Keratinocyte (primary cell): ENCODE results near the gene ZNF77. TPM values are rescaled to one million over a fixed set of nuclear protein-coding genes. Genes with fewer than 3 reads are reported as not detected.
"Not testable (repeated sequence)": the region's sequence is repeated elsewhere in the genome, so short reads cannot be mapped to it uniquely, and the experiment has no call there.

Experiments
- DNase-seq: peaks from one replicate; pipeline ENCODE4 v3.0.0-alpha.2; 2011; ENCODE audit warnings: low read depth, missing footprints, low spot score
- FAIRE-seq: peaks from 2 replicates; lab custom pipeline; 2011; peaks lifted over from hg19 to GRCh38; lab: Jason Lieb, UNC
- H2AFZ ChIP-seq: 2 replicates; pipeline ENCODE4 v1.6.0; 2012; ENCODE audit warnings: low read length, control low read depth, inconsistent platforms; ENCODE audit not compliant: control insufficient read depth
- H3K27ac ChIP-seq: 2 replicates; pipeline ENCODE4 v1.5.1; 2011; ENCODE audit warnings: low read length; ENCODE audit not compliant: control insufficient read depth, insufficient read depth
- H3K27me3 ChIP-seq: 3 replicates; pipeline ENCODE4 v1.6.0; 2011; ENCODE audit warnings: low read length; ENCODE audit not compliant: control insufficient read depth, insufficient read depth; ENCODE audit errors: extremely low read depth
- H3K36me3 ChIP-seq, 2 experiments: 2 replicates in 1 of 2; 3 replicates in 1 of 2; pipeline ENCODE4 v1.5.1; 2011; ENCODE audit warnings: low read length in 2 of 2, mild to moderate bottlenecking in 1 of 2; ENCODE audit not compliant: control insufficient read depth in 2 of 2, insufficient read depth in 2 of 2; ENCODE audit errors: extremely low read depth in 1 of 2
- H3K4me1 ChIP-seq: 3 replicates; pipeline ENCODE4 v1.5.1; 2011; ENCODE audit warnings: low read length; ENCODE audit not compliant: control insufficient read depth, insufficient read depth; ENCODE audit errors: extremely low read depth
- H3K4me2 ChIP-seq: 3 replicates; pipeline ENCODE4 v1.6.0; 2011; ENCODE audit warnings: low read depth, low read length; ENCODE audit not compliant: control insufficient read depth, insufficient read depth; ENCODE audit errors: extremely low read depth
- H3K4me3 ChIP-seq, 3 experiments: fragments of 200-600 bp in 1 of 3; sonication (generic) in 1 of 3; 2 replicates in 2 of 3; 3 replicates in 1 of 3; pipeline ENCODE4 v1.5.1; 2011 to 2016; ENCODE audit warnings: low read length in 3 of 3, mild to moderate bottlenecking in 3 of 3, control low read depth in 2 of 3, inconsistent platforms in 1 of 3, low read depth in 1 of 3, mixed read lengths in 1 of 3, mixed run types in 1 of 3, moderate library complexity in 1 of 3; ENCODE audit not compliant: control insufficient read depth in 2 of 3, insufficient read depth in 2 of 3; ENCODE audit errors: extremely low read depth in 1 of 3
- H3K79me2 ChIP-seq: 2 replicates; pipeline ENCODE4 v1.6.0; 2012; ENCODE audit warnings: low read length; ENCODE audit not compliant: control insufficient read depth, insufficient read depth
- H3K9ac ChIP-seq: 3 replicates; pipeline ENCODE4 v1.6.0; 2011; ENCODE audit warnings: low read length; ENCODE audit not compliant: control insufficient read depth, insufficient read depth; ENCODE audit errors: extremely low read depth
- H3K9me1 ChIP-seq: 3 replicates; pipeline ENCODE4 v1.6.0; 2011; ENCODE audit warnings: low read length; ENCODE audit not compliant: control insufficient read depth, insufficient read depth; ENCODE audit errors: extremely low read depth
- H3K9me3 ChIP-seq: 2 replicates; pipeline ENCODE4 v1.5.1; 2012; ENCODE audit warnings: low read depth, low read length; ENCODE audit not compliant: control insufficient read depth
- H4K20me1 ChIP-seq: 3 replicates; pipeline ENCODE4 v1.6.0; 2011; ENCODE audit warnings: low read length; ENCODE audit not compliant: control insufficient read depth, insufficient read depth; ENCODE audit errors: extremely low read depth
- CTCF ChIP-seq, 3 experiments: IDR thresholded peaks in 1 of 3; conservative IDR thresholded peaks in 1 of 3; optimal IDR thresholded peaks in 1 of 3; 2 replicates in 2 of 3; 3 replicates in 1 of 3; pipeline versions ENCODE3 to v1.5.1; 2011; ENCODE audit warnings: low read length in 3 of 3, mild to moderate bottlenecking in 3 of 3, moderate library complexity in 2 of 3, control low read depth in 1 of 3, inconsistent platforms in 1 of 3; ENCODE audit not compliant: insufficient read depth in 2 of 3; ENCODE audit errors: extremely low read depth in 1 of 3
- EZH2 ChIP-seq: IDR thresholded peaks from one replicate; pipeline ENCODE4 v1.6.1; 2012; ENCODE audit warnings: inconsistent platforms, mild to moderate bottlenecking, low read length, moderate library complexity
- dilution Hi-C: fragments of 300-500 bp; cut with MboI; formaldehyde crosslinking; loops from one replicate; pipeline ENCODE4 v1.7.0; 2020; ENCODE audit warnings: low sequenced_read_pairs; ENCODE audit not compliant: extremely low pct_ligation_motif_present
- polyA plus RNA-seq, 5 experiments: library from polyadenylated mRNA; depleted of rRNA in 3 of 5; stranded (reverse) in 3 of 5; stranded (forward) in 1 of 5; unstranded in 1 of 5; fragments of >200 nt; gene quantifications; 1 replicate in 1 of 5; 2 replicates in 3 of 5; 3 replicates in 1 of 5; pipeline versions ENCODE4 v1.2.1 to v1.2.3, GENCODE V29; 2011 to 2012; ENCODE audit warnings: missing spikeins in 2 of 5, low read depth in 1 of 5, low replicate concordance in 1 of 5

The ZNF77 gene
- polyA plus RNA-seq, 1 donor (not counting 4 experiments of a cell fraction or from before 2014, with no cell fraction given), result 6.0 TPM

DNA sequence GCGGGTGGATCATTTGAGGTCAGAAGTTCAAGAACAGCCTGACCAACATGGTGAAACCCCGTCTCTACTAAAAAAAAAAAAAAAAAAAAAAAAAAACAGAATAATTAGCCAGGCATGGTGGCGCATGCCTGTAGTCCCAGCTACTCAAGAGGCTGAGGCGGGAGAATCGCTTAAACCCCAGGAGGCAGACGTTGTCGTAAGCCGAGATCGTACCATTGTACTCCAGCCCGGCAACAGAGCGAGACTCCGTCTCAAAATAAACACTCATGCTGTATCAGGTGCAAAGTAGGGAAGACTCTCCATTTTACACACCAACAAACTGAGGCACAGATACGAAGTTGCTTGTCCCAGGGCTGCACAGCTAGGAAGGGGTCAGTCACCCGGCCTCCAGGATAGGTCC, 48.2 kb upstream of the ZNF77 start:
- H3K27ac ChIP-seq, result no peak overlapping the region
- H3K79me2 ChIP-seq, result no peaks in the 10 kb centered on the region
- H3K4me3 ChIP-seq, result no peak overlapping the region
- no peaks in the 10 kb centered on the region for H3K27me3 ChIP-seq
- H2AFZ ChIP-seq, result no peak overlapping the region
- H3K4me2 ChIP-seq, result no peak overlapping the region
- H3K9ac ChIP-seq, result no peak overlapping the region
- no peaks in the 10 kb centered on the region for H3K36me3 ChIP-seq
- H4K20me1 ChIP-seq, result no peaks in the 10 kb centered on the region
- TF ChIP-seq CTCF (optimal IDR thresholded peaks at IDR 0.05 in 1 of 3, IDR thresholded peaks at IDR 0.05 in 1 of 3, conservative IDR thresholded peaks at IDR 0.05 in 1 of 3; ENCODE audit: extremely low read depth in 1 of 3, insufficient read depth in 2 of 3, low read length in 3 of 3), result no peak
- TF ChIP-seq EZH2, result no peak
- dilution Hi-C loops, result no loop called here
- DNase-seq (no peak), FAIRE-seq (no peak)
- no peaks in the 10 kb centered on the region for H3K9me3 ChIP-seq
- H3K9me1 ChIP-seq, result no peaks in the 10 kb centered on the region
- H3K4me1 ChIP-seq, result no peaks in the 10 kb centered on the region

- H3K4me3 ChIP-seq, DNase-seq, H4K20me1 ChIP-seq, H3K36me3 ChIP-seq, dilution Hi-C loops, H3K9me3 ChIP-seq, H3K9ac ChIP-seq, FAIRE-seq, H3K27me3 ChIP-seq, H3K4me2 ChIP-seq, H3K9me1 ChIP-seq, H3K79me2 ChIP-seq, H3K27ac ChIP-seq, H2AFZ ChIP-seq, H3K4me1 ChIP-seq: not testable (repeated sequence)
Measured at GRCh38 chr19:2992333-2992732, 47.6 kb upstream of the ZNF77 start.

- no peaks in the 10 kb centered on the region for H4K20me1 ChIP-seq
- no peaks in the 10 kb centered on the region for H3K27me3 ChIP-seq
- no peaks in the 10 kb centered on the region for H3K79me2 ChIP-seq
- H3K4me2 ChIP-seq, result no peak overlapping the region
- TF ChIP-seq EZH2, result no peak
- H3K4me1 ChIP-seq, result no peaks in the 10 kb centered on the region
- H3K9me1 ChIP-seq, result no peaks in the 10 kb centered on the region
- no peaks in the 10 kb centered on the region for H3K9me3 ChIP-seq
- no peak overlapping the region for H3K9ac ChIP-seq
- no peak for FAIRE-seq
- no peak overlapping the region for H3K4me3 ChIP-seq
- H3K36me3 ChIP-seq, result no peaks in the 10 kb centered on the region
- H3K27ac ChIP-seq, result no peak overlapping the region
- no peak overlapping the region for H2AFZ ChIP-seq
- dilution Hi-C loops, result no loop called here
- no peak for DNase-seq
Measured at GRCh38 chr19:2989236-2989946, 44.6 kb upstream of the ZNF77 start.
